Endothelial cell of umbilical vein (primary cell): ENCODE data around the gene SUPT3H. TPM values are rescaled to one million over a fixed set of nuclear protein-coding genes. Genes with fewer than 3 reads are reported as not detected.

Source experiments
- BruUV-seq: library from RNA; stranded (reverse); fragments of 400-500 nt; replicated peaks from 2 replicates; lab custom pipeline; 2021; lab: Mats Ljungman, UMichigan
- CTCF ChIA-PET: fragments of 300-600, 350-600 bp; sonication (Branson Sonifier 250); formaldehyde crosslinking; loops from one replicate; lab custom pipeline; 2021; ENCODE audit warnings: antibody characterized with exemption, inconsistent platforms; lab: Charles Lee
- POLR2A ChIA-PET: fragments of 300-600, 350-600 bp; sonication (Branson Sonifier 250); formaldehyde crosslinking; loops from one replicate; lab custom pipeline; 2021; ENCODE audit warnings: antibody characterized with exemption, inconsistent platforms; lab: Charles Lee
- DNase-seq: peaks from one replicate; pipeline ENCODE4 v3.0.0-alpha.2; 2011; ENCODE audit warnings: low read depth, low spot score
- FAIRE-seq: peaks from 2 replicates; lab custom pipeline; 2011; peaks lifted over from hg19 to GRCh38; lab: Jason Lieb, UNC
- H2AFZ ChIP-seq: 2 replicates; pipeline ENCODE4 v1.6.0; 2012; ENCODE audit warnings: low read depth, low read length, control low read depth, inconsistent platforms
- H3K27ac ChIP-seq: 2 replicates; pipeline ENCODE4 v1.5.1; 2011; ENCODE audit warnings: low read depth, mild to moderate bottlenecking, control low read depth, low read length, moderate library complexity; ENCODE audit not compliant: insufficient read depth
- H3K27me3 ChIP-seq, 2 experiments: 2 replicates each; pipeline versions ENCODE4 v1.6.0 to v1.6.1; 2011; ENCODE audit warnings: low read length in 2 of 2, mixed read lengths in 1 of 2; ENCODE audit not compliant: control insufficient read depth in 2 of 2, insufficient read depth in 2 of 2
- H3K36me3 ChIP-seq, 2 experiments: 2 replicates in 1 of 2; 3 replicates in 1 of 2; pipeline ENCODE4 v1.5.1; 2011; ENCODE audit warnings: low read length in 2 of 2, mild to moderate bottlenecking in 1 of 2, moderate library complexity in 1 of 2; ENCODE audit not compliant: control insufficient read depth in 2 of 2, insufficient read depth in 2 of 2; ENCODE audit errors: extremely low read depth in 1 of 2
- H3K4me1 ChIP-seq: 3 replicates; pipeline ENCODE4 v1.5.1; 2011; ENCODE audit warnings: mild to moderate bottlenecking, low read length; ENCODE audit not compliant: control insufficient read depth, insufficient read depth; ENCODE audit errors: extremely low read depth
- H3K4me2 ChIP-seq: 2 replicates; pipeline ENCODE4 v1.6.1; 2011; ENCODE audit warnings: low read length, control low read depth, mixed read lengths; ENCODE audit not compliant: insufficient read depth
- H3K4me3 ChIP-seq, 3 experiments: fragments of 200-600 bp in 1 of 3; sonication (generic), shearing (Covaris generic) in 1 of 3; replicated peaks in 1 of 3; 2 replicates each; pipeline ENCODE4 v1.5.1; 2011 to 2016; ENCODE audit warnings: control low read depth in 3 of 3, low read length in 3 of 3, mild to moderate bottlenecking in 2 of 3, inconsistent platforms in 1 of 3, low read depth in 1 of 3, moderate library complexity in 1 of 3; ENCODE audit not compliant: insufficient read depth in 1 of 3
- H3K79me2 ChIP-seq: 2 replicates; pipeline ENCODE4 v1.6.0; 2012; ENCODE audit warnings: low read length, inconsistent platforms; ENCODE audit not compliant: control insufficient read depth, insufficient read depth
- H3K9ac ChIP-seq: replicated peaks from 2 replicates; pipeline ENCODE3; 2011; ENCODE audit warnings: low read length, control low read depth; ENCODE audit not compliant: insufficient read depth; ENCODE audit errors: extremely low read depth
- H3K9me1 ChIP-seq: replicated peaks from 3 replicates; pipeline ENCODE4 v1.6.0; 2011; ENCODE audit warnings: mild to moderate bottlenecking, low read length; ENCODE audit not compliant: control insufficient read depth, insufficient read depth; ENCODE audit errors: extremely low read depth
- H3K9me3 ChIP-seq: replicated peaks from 2 replicates; pipeline ENCODE4 v1.5.1; 2012; ENCODE audit warnings: low read length, inconsistent platforms; ENCODE audit not compliant: control insufficient read depth, insufficient read depth
- H4K20me1 ChIP-seq: replicated peaks from 2 replicates; pipeline ENCODE3; 2011; ENCODE audit warnings: mild to moderate bottlenecking, low read length; ENCODE audit not compliant: control insufficient read depth, insufficient read depth; ENCODE audit errors: extremely low read depth
- CTCF ChIP-seq, 2 donors: IDR thresholded peaks; 1 replicate in 1 of 2; 2 replicates in 1 of 2; pipeline ENCODE4 v1.5.1; 2011; ENCODE audit warnings: low read length in 2 of 2, mild to moderate bottlenecking in 2 of 2, moderate library complexity in 2 of 2, control low read depth in 1 of 2, inconsistent platforms in 1 of 2, low read depth in 1 of 2; ENCODE audit not compliant: insufficient read depth in 1 of 2; ENCODE audit errors: extremely low read depth in 1 of 2
- EZH2 ChIP-seq: IDR thresholded peaks from 2 replicates; pipeline ENCODE4 v1.6.1; 2012; ENCODE audit warnings: borderline replicate concordance, low read depth, mild to moderate bottlenecking, moderate library complexity, low read length, inconsistent platforms; ENCODE audit not compliant: severe bottlenecking
- FOS ChIP-seq: IDR thresholded peaks from 2 replicates; pipeline ENCODE4 v1.6.1; 2011; ENCODE audit warnings: mild to moderate bottlenecking, low read length, moderate library complexity, borderline replicate concordance; ENCODE audit not compliant: insufficient read depth
- GATA2 ChIP-seq: IDR thresholded peaks from 2 replicates; pipeline ENCODE4 v1.7.0; 2011; ENCODE audit warnings: low read depth, mild to moderate bottlenecking, moderate library complexity, mixed read lengths, low read length; ENCODE audit not compliant: insufficient read length, insufficient read depth
- JUN ChIP-seq: IDR thresholded peaks from 2 replicates; pipeline ENCODE4 v1.6.1; 2011; ENCODE audit warnings: borderline replicate concordance, low read depth; ENCODE audit not compliant: insufficient read length, insufficient read depth
- MAX ChIP-seq: IDR thresholded peaks from 2 replicates; pipeline ENCODE4 v1.6.1; 2011; ENCODE audit not compliant: insufficient read depth, insufficient read length
- POLR2A ChIP-seq: IDR thresholded peaks from 2 replicates; pipeline ENCODE4 v1.6.1; 2012; ENCODE audit warnings: low read depth, mild to moderate bottlenecking, control low read depth, low read length
- dilution Hi-C: fragments of 300-500 bp; cut with MboI; formaldehyde crosslinking; loops from one replicate; pipeline ENCODE4 v1.15.0; 2019; ENCODE audit warnings: low sequenced_read_pairs; ENCODE audit not compliant: extremely low pct_ligation_motif_present
- intact Hi-C: fragments of 100-400 bp; cut with micrococcal nuclease; formaldehyde crosslinking; loops from one replicate; pipeline ENCODE4 v1.10.0; 2022
- polyA plus RNA-seq, 4 experiments: library from polyadenylated mRNA; depleted of rRNA in 3 of 4; stranded (reverse) in 3 of 4; unstranded in 1 of 4; fragments of >200 nt; gene quantifications; 2 replicates each; pipeline versions ENCODE4 v1.2.1 to v1.2.3, GENCODE V29; 2011 to 2012; ENCODE audit warnings: missing spikeins in 1 of 4
- total RNA-seq: library from RNA; stranded (reverse); gene quantifications from 2 replicates; pipeline ENCODE4 v1.2.3, GENCODE V29; 2021

SUPT3H gene
- total and polyA plus RNA-seq, 2 donors (not counting 3 experiments of a cell fraction or from before 2014, with no cell fraction given) = 8.3 to 9.8 TPM

- DNase-seq (no peak), FAIRE-seq (no peak)
- intact Hi-C loops = no loop called here
- dilution Hi-C loops = no loop called here
- H3K9me1 ChIP-seq = no peaks in the 10 kb centered on the region
- BruUV-seq = no TSS peak
- no peak overlapping the region for H2AFZ ChIP-seq
- CTCF ChIA-PET = interaction anchor here (0.8 kb wide), 1 partner anchor 481 kb away, joined by 3 read pairs; no protein-coding TSS in a partner anchor
- no peaks in the 10 kb centered on the region for H3K79me2 ChIP-seq
- POLR2A ChIA-PET = no interaction called here
- no peaks in the 10 kb centered on the region for H3K9me3 ChIP-seq
- no peaks in the 10 kb centered on the region for H4K20me1 ChIP-seq
- H3K4me2 ChIP-seq = no peak overlapping the region
- no peak overlapping the region for H3K9ac ChIP-seq
- H3K4me1 ChIP-seq = no peaks in the 10 kb centered on the region
- H3K27ac ChIP-seq = no peak overlapping the region
- no peak overlapping the region for H3K4me3 ChIP-seq
- no peaks in the 10 kb centered on the region for H3K36me3 ChIP-seq
- TF ChIP-seq JUN (no peak), FOS (no peak), EZH2 (no peak), CTCF (IDR thresholded peaks at IDR 0.05; ENCODE audit: extremely low read depth in 1 of 2, insufficient read depth in 1 of 2, low read depth in 1 of 2, low read length in 2 of 2) (no peak), GATA2 (no peak), MAX (no peak), POLR2A (no peak)
- no peaks in the 10 kb centered on the region for H3K27me3 ChIP-seq
Measured at GRCh38 chr6:44957156-44957555, 420.6 kb downstream of the SUPT3H start.
